ENCODE results near the gene ST3GAL3. TPM values are rescaled to one million over a fixed set of nuclear protein-coding genes. Genes with fewer than 3 reads are reported as not detected.

Gene ST3GAL3
- polyA plus RNA-seq, 2 of the 4 experiments (the other 2 are of a cell fraction): 2.5 to 4.0 TPM

GRCh38 chr1:43953361-43953760, 246.0 kb downstream of the ST3GAL3 start:
- TF ChIP-seq ZC3H11A (IDR thresholded peaks at IDR 0.05) (no peak), MAFK (IDR thresholded peaks at IDR 0.05; ENCODE audit: partially characterized antibody) (no peak)
- ATAC-seq (no peak), DNase-seq (ENCODE audit: low read depth in 1 of 2, low spot score in 1 of 2) (no peak), FAIRE-seq (no peak)
- Histone ChIP-seq H3K4me3 (no peak overlapping the region), H3K4me2 (no peak overlapping the region), H3K4me1 (peaks cover under 1% of the 10 kb centered on the region; the same call in 1 of the 3 replicates), H3K9me3 (no peaks in the 10 kb centered on the region), H3K27ac (no peak overlapping the region)
- POLR2A ChIA-PET: interaction anchor here (1.1 kb wide), 1 partner anchor 17 kb away, joined by 3 read pairs; the partner anchor contains the start of gene DPH2
- CTCF ChIA-PET: interaction anchor here (0.6 to 1.6 kb wide), 4 partner anchors 19 to 190 kb away, joined by 3 to 6 read pairs (median 4); no protein-coding TSS in a partner anchor
- 70% methylated on average over 3 of the region's 3 CpGs for WGBS (ENCODE audit: missing lambda C conversion rate)

GRCh38 chr1:43954036-43954435, 246.7 kb downstream of the ST3GAL3 start:
- no peaks in the 10 kb centered on the region for H3K9me3 ChIP-seq
- no peak overlapping the region for H3K4me3 ChIP-seq
- H3K4me1 ChIP-seq: no peaks in the 10 kb centered on the region; the same call in 2 of the 3 replicates
- no peak overlapping the region for H3K27ac ChIP-seq
- FAIRE-seq: no peak
- 82% methylated on average over 4 of the region's 5 CpGs for WGBS (ENCODE audit: missing lambda C conversion rate)
- no peak for ATAC-seq
- ChIA-PET POLR2A (interaction anchor here (1.1 kb wide), 1 partner anchor 16 kb away, joined by 3 read pairs; the partner anchor contains the start of gene DPH2), CTCF (interaction anchor here (0.6 to 1.9 kb wide), 5 partner anchors 8 to 191 kb away, joined by 3 to 6 read pairs (median 5); no protein-coding TSS in a partner anchor)
- DNase-seq (ENCODE audit: low read depth in 1 of 2, low spot score in 1 of 2): no peak
- TF ChIP-seq EP300 (IDR thresholded peaks at IDR 0.05): no peak
- no peak overlapping the region for H3K4me2 ChIP-seq

- TF ChIP-seq KDM1A (IDR thresholded peaks at IDR 0.05; ENCODE audit: low read depth): no peak
- no peak for TF ChIP-seq PBX3 (IDR thresholded peaks at IDR 0.05)
- no peak for TF ChIP-seq SMC3 (IDR thresholded peaks at IDR 0.05)
- ChIA-PET POLR2A (no interaction called here), CTCF (interaction anchor here (0.6 to 2.0 kb wide), 4 partner anchors 11 to 193 kb away, joined by 3 to 8 read pairs (median 4); no protein-coding TSS in a partner anchor)
- ATAC-seq: no peak
- no peak for FAIRE-seq
- DNase-seq (ENCODE audit: low read depth in 1 of 2, low spot score in 1 of 2): no peak
- Histone ChIP-seq H3K27ac (no peak overlapping the region), H3K4me1 (no peaks in the 10 kb centered on the region; the same call in 2 of the 3 replicates), H3K4me2 (no peak overlapping the region), H3K9me3 (no peaks in the 10 kb centered on the region), H3K4me3 (no peak overlapping the region)
- 91% methylated on average over 7 of the region's 8 CpGs for WGBS (ENCODE audit: missing lambda C conversion rate)
Observed at GRCh38 chr1:43956234-43956633, 248.9 kb downstream of the ST3GAL3 start.

GRCh38 chr1:43957407-43958040, 250.2 kb downstream of the ST3GAL3 start:
- Histone ChIP-seq H3K4me1 (no peaks in the 10 kb centered on the region), H3K27ac (no peak overlapping the region), H3K4me3 (no peak overlapping the region), H3K4me2 (no peak overlapping the region), H3K9me3 (no peaks in the 10 kb centered on the region)
- TF ChIP-seq HDAC2 (IDR thresholded peaks at IDR 0.05): no peak
- no peak for TF ChIP-seq CTCF (IDR thresholded peaks at IDR 0.05)
- no peak for TF ChIP-seq MAX (IDR thresholded peaks at IDR 0.05)
- no peak for TF ChIP-seq BHLHE40 (IDR thresholded peaks at IDR 0.05; ENCODE audit: low read depth, low read length)
- DNase-seq (ENCODE audit: low read depth in 1 of 2, low spot score in 1 of 2) (no peak), ATAC-seq (no peak), FAIRE-seq (no peak)
- 91% methylated on average over 5 of the region's 7 CpGs for WGBS (ENCODE audit: missing lambda C conversion rate)
- CTCF ChIA-PET: interaction anchor here (1.7 to 1.8 kb wide), 2 partner anchors 8 to 23 kb away, joined by 5 to 6 read pairs; no protein-coding TSS in a partner anchor
- POLR2A ChIA-PET: no interaction called here
